Measurements from ENCODE around the gene CD6. TPM values are rescaled to one million over a fixed set of nuclear protein-coding genes. Genes with fewer than 3 reads are reported as not detected.

Gene CD6
- polyA plus RNA-seq (2012; ENCODE audit: low read depth, missing spikeins) = 5.0 TPM

GRCh38 chr11:60971520-60971919, at the start of gene CD6:
Gene CD6, plus strand, starts transcription at chr11:60971680. Its CDS starts 186 bp downstream, at chr11:60971866.
- FAIRE-seq (peak; percentile 93), DNase-seq (ENCODE audit: insufficient read length, low spot score) (no peak)
- no peak for TF ChIP-seq TAF1 (IDR thresholded peaks at IDR 0.05; ENCODE audit: low read depth, low read length)
- no peak for TF ChIP-seq POU2F2 (IDR thresholded peaks at IDR 0.05; ENCODE audit: low read depth, low read length)
- TF ChIP-seq POLR2AphosphoS5 (IDR thresholded peaks at IDR 0.05; ENCODE audit: low read depth, low read length) = no peak
- no peak for TF ChIP-seq PAX5 (IDR thresholded peaks at IDR 0.05; ENCODE audit: insufficient read depth, low read length, severe bottlenecking)
- no peak for TF ChIP-seq POLR2A (IDR thresholded peaks at IDR 0.05; ENCODE audit: low read depth, low read length)
- no peak for TF ChIP-seq SPI1 (IDR thresholded peaks at IDR 0.05; ENCODE audit: low read depth, low read length)

GRCh38 chr11:60921777-60922335, 49.6 kb upstream of the CD6 start:
- TF ChIP-seq PAX5 (IDR thresholded peaks at IDR 0.05; ENCODE audit: insufficient read depth, low read length, severe bottlenecking) = no peak
- TF ChIP-seq POU2F2 (IDR thresholded peaks at IDR 0.05; ENCODE audit: low read depth, low read length) = no peak
- FAIRE-seq (no peak), DNase-seq (ENCODE audit: insufficient read length, low spot score) (no peak)

GRCh38 chr11:60922906-60923305, 48.6 kb upstream of the CD6 start:
- DNase-seq (ENCODE audit: insufficient read length, low spot score) = no peak
- FAIRE-seq = no peak
- TF ChIP-seq POU2F2 (IDR thresholded peaks at IDR 0.05; ENCODE audit: low read depth, low read length) (no peak), POLR2AphosphoS5 (IDR thresholded peaks at IDR 0.05; ENCODE audit: low read depth, low read length) (no peak), SPI1 (IDR thresholded peaks at IDR 0.05; ENCODE audit: low read depth, low read length) (no peak), TAF1 (IDR thresholded peaks at IDR 0.05; ENCODE audit: low read depth, low read length) (no peak), POLR2A (IDR thresholded peaks at IDR 0.05; ENCODE audit: low read depth, low read length) (no peak), PAX5 (IDR thresholded peaks at IDR 0.05; ENCODE audit: insufficient read depth, low read length, severe bottlenecking) (no peak)

- TF ChIP-seq PAX5 (IDR thresholded peaks at IDR 0.05; ENCODE audit: insufficient read depth, low read length, severe bottlenecking) (no peak), POLR2A (IDR thresholded peaks at IDR 0.05; ENCODE audit: low read depth, low read length) (no peak), SPI1 (IDR thresholded peaks at IDR 0.05; ENCODE audit: low read depth, low read length) (no peak), TAF1 (IDR thresholded peaks at IDR 0.05; ENCODE audit: low read depth, low read length) (no peak), POU2F2 (IDR thresholded peaks at IDR 0.05; ENCODE audit: low read depth, low read length) (no peak), POLR2AphosphoS5 (IDR thresholded peaks at IDR 0.05; ENCODE audit: low read depth, low read length) (no peak)
- FAIRE-seq = no peak
- no peak for DNase-seq (ENCODE audit: insufficient read length, low spot score)
Measured at GRCh38 chr11:60923326-60923725, 48.2 kb upstream of the CD6 start.

- DNase-seq (ENCODE audit: insufficient read length, low spot score) = no peak
Measured at GRCh38 chr11:60923800-60924109, 47.7 kb upstream of the CD6 start.

GRCh38 chr11:60924110-60924905, 47.2 kb upstream of the CD6 start, which contains the start of gene TMEM132A:
Gene TMEM132A, plus strand, starts transcription at chr11:60924460. Its CDS starts 174 bp downstream, at chr11:60924634.
- TF ChIP-seq TAF1 (IDR thresholded peaks at IDR 0.05; ENCODE audit: low read depth, low read length) (no peak), POU2F2 (IDR thresholded peaks at IDR 0.05; ENCODE audit: low read depth, low read length) (no peak), POLR2AphosphoS5 (IDR thresholded peaks at IDR 0.05; ENCODE audit: low read depth, low read length) (no peak), PAX5 (IDR thresholded peaks at IDR 0.05; ENCODE audit: insufficient read depth, low read length, severe bottlenecking) (no peak), SPI1 (IDR thresholded peaks at IDR 0.05; ENCODE audit: low read depth, low read length) (no peak), POLR2A (IDR thresholded peaks at IDR 0.05; ENCODE audit: low read depth, low read length) (no peak)
- peak; percentile 75 for DNase-seq (ENCODE audit: insufficient read length, low spot score)
- FAIRE-seq = peak; percentile 91

More at GRCh38 chr11:60923800-60924109, 47.7 kb upstream of the CD6 start:
- TF ChIP-seq POU2F2 (IDR thresholded peaks at IDR 0.05; ENCODE audit: low read depth, low read length) = no peak
- TF ChIP-seq POLR2AphosphoS5 (IDR thresholded peaks at IDR 0.05; ENCODE audit: low read depth, low read length) = peak; percentile 45; the same call in 1 of the 2 replicates
- no peak for TF ChIP-seq PAX5 (IDR thresholded peaks at IDR 0.05; ENCODE audit: insufficient read depth, low read length, severe bottlenecking)
- no peak for TF ChIP-seq POLR2A (IDR thresholded peaks at IDR 0.05; ENCODE audit: low read depth, low read length)
- no peak for FAIRE-seq

GRCh38 chr11:60924906-60925853, 46.3 kb upstream of the CD6 start:
- FAIRE-seq (peak; percentile 80), DNase-seq (ENCODE audit: insufficient read length, low spot score) (no peak)
- TF ChIP-seq POLR2AphosphoS5 (IDR thresholded peaks at IDR 0.05; ENCODE audit: low read depth, low read length) = no peak
- no peak for TF ChIP-seq SPI1 (IDR thresholded peaks at IDR 0.05; ENCODE audit: low read depth, low read length)
- no peak for TF ChIP-seq POLR2A (IDR thresholded peaks at IDR 0.05; ENCODE audit: low read depth, low read length)
- TF ChIP-seq POU2F2 (IDR thresholded peaks at IDR 0.05; ENCODE audit: low read depth, low read length) = no peak
- no peak for TF ChIP-seq TAF1 (IDR thresholded peaks at IDR 0.05; ENCODE audit: low read depth, low read length)
- no peak for TF ChIP-seq PAX5 (IDR thresholded peaks at IDR 0.05; ENCODE audit: insufficient read depth, low read length, severe bottlenecking)

GRCh38 chr11:60925868-60926267, 45.6 kb upstream of the CD6 start:
- TF ChIP-seq POLR2AphosphoS5 (IDR thresholded peaks at IDR 0.05; ENCODE audit: low read depth, low read length) (no peak), PAX5 (IDR thresholded peaks at IDR 0.05; ENCODE audit: insufficient read depth, low read length, severe bottlenecking) (no peak), SPI1 (IDR thresholded peaks at IDR 0.05; ENCODE audit: low read depth, low read length) (no peak), POLR2A (IDR thresholded peaks at IDR 0.05; ENCODE audit: low read depth, low read length) (no peak), POU2F2 (IDR thresholded peaks at IDR 0.05; ENCODE audit: low read depth, low read length) (no peak)
- no peak for DNase-seq (ENCODE audit: insufficient read length, low spot score)
- no peak for FAIRE-seq

- TF ChIP-seq POU2F2 (IDR thresholded peaks at IDR 0.05; ENCODE audit: low read depth, low read length) = no peak
- no peak for TF ChIP-seq POLR2AphosphoS5 (IDR thresholded peaks at IDR 0.05; ENCODE audit: low read depth, low read length)
- no peak for TF ChIP-seq SPI1 (IDR thresholded peaks at IDR 0.05; ENCODE audit: low read depth, low read length)
- TF ChIP-seq POLR2A (IDR thresholded peaks at IDR 0.05; ENCODE audit: low read depth, low read length) = no peak
- no peak for TF ChIP-seq TAF1 (IDR thresholded peaks at IDR 0.05; ENCODE audit: low read depth, low read length)
- no peak for TF ChIP-seq PAX5 (IDR thresholded peaks at IDR 0.05; ENCODE audit: insufficient read depth, low read length, severe bottlenecking)
- DNase-seq (ENCODE audit: insufficient read length, low spot score) (no peak), FAIRE-seq (no peak)
Measured at GRCh38 chr11:60926500-60926899, 45.0 kb upstream of the CD6 start.
